IgD-negative memory B cell (primary cell): Measurements from ENCODE around the gene ANKRD39. TPM values are rescaled to one million over a fixed set of nuclear protein-coding genes. Genes with fewer than 3 reads are reported as not detected.
A peak's percentile ranks its signal among the peaks of the same experiment; 100 is the strongest.
"Not testable (repeated sequence)": the region's sequence is repeated elsewhere in the genome, so short reads cannot be mapped to it uniquely, and the experiment has no call there.

Experiments used
- H3K27ac Mint-ChIP-seq, 3 donors: one replicate each; pipeline ENCODE4 v1.8.0; 2020 to 2022; ENCODE audit warnings: mild to moderate bottlenecking in 3 of 3, mixed read lengths in 3 of 3, moderate library complexity in 1 of 3
- H3K27me3 Mint-ChIP-seq: one replicate; pipeline ENCODE4 v1.8.0; 2021; ENCODE audit warnings: mixed read lengths
- H3K36me3 Mint-ChIP-seq: one replicate; pipeline ENCODE4 v1.8.0; 2020; ENCODE audit warnings: mild to moderate bottlenecking, mixed read lengths
- H3K4me1 Mint-ChIP-seq, 3 donors: one replicate each; pipeline ENCODE4 v1.8.0; 2020 to 2022; ENCODE audit warnings: mixed read lengths in 3 of 3, mild to moderate bottlenecking in 1 of 3
- H3K4me3 Mint-ChIP-seq, 4 donors: one replicate each; pipeline ENCODE4 v1.8.0; 2020 to 2022; ENCODE audit warnings: mild to moderate bottlenecking in 4 of 4, mixed read lengths in 4 of 4, moderate library complexity in 3 of 4
- H3K9me3 Mint-ChIP-seq, 3 donors: one replicate each; pipeline ENCODE4 v1.8.0; 2020 to 2021; ENCODE audit warnings: mixed read lengths in 3 of 3, mild to moderate bottlenecking in 1 of 3
- polyA plus RNA-seq: library from polyadenylated mRNA; unstranded; fragments of 300-500 nt; fragmentation: Illumina TruSeq; gene quantifications from one replicate; pipeline ENCODE4 v1.2.3, GENCODE V29; 2021

Gene ANKRD39
- polyA plus RNA-seq, 1 donor from 2014 or later = 16.3 TPM

GRCh38 chr2:96891591-96892333, 33.9 kb upstream of the ANKRD39 start:
- no peak overlapping the region for H3K4me3 Mint-ChIP-seq
- no peaks in the 10 kb centered on the region for H3K27me3 Mint-ChIP-seq
- H3K27ac Mint-ChIP-seq = no peak overlapping the region
- no peaks in the 10 kb centered on the region for H3K9me3 Mint-ChIP-seq
- H3K36me3 Mint-ChIP-seq = no peaks in the 10 kb centered on the region
- peaks cover 10 to 12% (median 12%) of the 10 kb centered on the region in 3 donors for H3K4me1 Mint-ChIP-seq

DNA sequence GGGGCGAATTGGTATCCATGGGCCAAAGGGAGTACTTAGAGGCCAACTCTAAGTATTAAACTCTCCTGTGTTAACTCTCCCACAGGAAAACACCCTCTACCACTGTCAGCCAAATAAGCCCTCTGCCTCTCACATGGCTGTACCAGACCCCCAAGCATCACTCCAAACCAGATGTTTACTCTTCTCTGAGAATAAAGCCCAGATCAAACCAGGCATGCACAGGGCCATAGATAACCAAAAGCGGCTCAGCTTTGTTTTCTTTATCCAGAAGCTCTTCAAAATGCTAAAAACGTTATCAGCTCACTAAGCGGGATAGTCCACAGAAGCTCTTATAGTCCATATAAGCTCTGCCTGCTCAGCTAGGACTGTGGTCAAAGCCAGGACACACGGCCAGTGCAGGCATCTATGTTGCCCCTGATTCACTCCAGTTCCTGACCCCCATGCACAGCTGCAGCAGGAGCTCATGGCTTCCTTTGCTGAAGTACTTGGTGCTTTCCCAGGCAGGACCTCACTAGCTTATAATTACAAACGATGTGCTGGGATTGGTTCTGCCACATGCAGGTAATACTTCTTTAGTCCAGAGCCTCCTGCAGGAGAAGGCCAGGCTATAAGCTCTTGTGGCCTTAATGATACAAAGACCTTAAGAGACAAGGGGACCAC, 33.0 kb upstream of the ANKRD39 start:
- H3K9me3 Mint-ChIP-seq = no peaks in the 10 kb centered on the region
- H3K27me3 Mint-ChIP-seq = no peaks in the 10 kb centered on the region
- H3K4me3 Mint-ChIP-seq = no peak overlapping the region
- H3K36me3 Mint-ChIP-seq = no peaks in the 10 kb centered on the region
- peaks cover 10 to 12% (median 10%) of the 10 kb centered on the region in 3 donors for H3K4me1 Mint-ChIP-seq
- no peak overlapping the region for H3K27ac Mint-ChIP-seq

- H3K27me3 Mint-ChIP-seq = no peaks in the 10 kb centered on the region
- H3K36me3 Mint-ChIP-seq = no peaks in the 10 kb centered on the region
- H3K9me3 Mint-ChIP-seq = no peaks in the 10 kb centered on the region
- peak overlapping the region in 1 of 3 donors; percentile 23 for H3K27ac Mint-ChIP-seq
- no peak overlapping the region for H3K4me3 Mint-ChIP-seq
- H3K4me1 Mint-ChIP-seq = peaks cover 10 to 12% (median 10%) of the 10 kb centered on the region in 3 donors
These were observed 32.4 kb upstream of the ANKRD39 start for GRCh38 chr2:96890252-96890651.

- not testable (repeated sequence) for H3K27ac Mint-ChIP-seq, H3K27me3 Mint-ChIP-seq, H3K9me3 Mint-ChIP-seq, H3K36me3 Mint-ChIP-seq
- Mint-ChIP-seq H3K4me1 (peaks cover 10 to 12% (median 10%) of the 10 kb centered on the region in 3 donors), H3K4me3 (peak overlapping the region in 1 of 4 donors; percentile 11)
These were observed 31.7 kb upstream of the ANKRD39 start for GRCh38 chr2:96889502-96889901.

GRCh38 chr2:96888072-96889011, 30.5 kb upstream of the ANKRD39 start:
- no peaks in the 10 kb centered on the region for H3K27me3 Mint-ChIP-seq

DNA sequence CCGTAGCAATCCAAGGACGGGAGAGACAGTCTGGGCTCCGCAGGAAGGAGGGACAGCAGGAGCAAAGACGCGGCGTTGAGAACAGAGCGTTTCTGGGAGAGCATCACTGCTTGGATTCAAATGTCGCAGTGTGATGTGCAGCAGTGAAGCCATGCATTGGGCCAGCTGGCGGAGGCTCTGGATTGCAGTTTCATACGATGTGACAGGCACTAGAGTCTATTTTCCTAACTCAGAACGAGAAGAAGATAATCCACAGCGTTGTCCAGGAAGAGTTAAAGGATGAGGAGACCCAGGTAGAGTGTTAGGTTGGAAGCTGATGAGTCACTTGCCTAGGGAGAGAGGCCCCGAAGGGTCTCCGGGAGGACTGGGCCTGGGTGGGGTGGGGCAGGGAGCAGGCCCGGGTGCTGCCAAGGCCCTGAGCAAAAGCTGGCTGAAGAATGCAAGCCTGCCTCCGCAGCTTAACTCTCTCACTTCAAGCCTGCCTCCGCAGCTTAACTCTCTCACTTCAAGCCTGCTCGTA, 29.7 kb upstream of the ANKRD39 start:
- H3K9me3 Mint-ChIP-seq = no peaks in the 10 kb centered on the region
- peak overlapping the region in 1 of 3 donors; percentile 94 for H3K27ac Mint-ChIP-seq
- no peaks in the 10 kb centered on the region for H3K36me3 Mint-ChIP-seq
- no peaks in the 10 kb centered on the region for H3K27me3 Mint-ChIP-seq
- peak overlapping the region in 1 of 4 donors; percentile 80 for H3K4me3 Mint-ChIP-seq
- H3K4me1 Mint-ChIP-seq = peaks cover 10 to 12% (median 10%) of the 10 kb centered on the region in 3 donors

More at GRCh38 chr2:96888072-96889011, 30.5 kb upstream of the ANKRD39 start:
- no peaks in the 10 kb centered on the region for H3K9me3 Mint-ChIP-seq
- H3K36me3 Mint-ChIP-seq = no peaks in the 10 kb centered on the region
- peak overlapping the region in 1 of 4 donors; percentile 63 for H3K4me3 Mint-ChIP-seq
- peaks cover 10 to 12% (median 10%) of the 10 kb centered on the region in 3 donors for H3K4me1 Mint-ChIP-seq
- H3K27ac Mint-ChIP-seq = peak overlapping the region; percentile 50 to 94 (median 63)

DNA sequence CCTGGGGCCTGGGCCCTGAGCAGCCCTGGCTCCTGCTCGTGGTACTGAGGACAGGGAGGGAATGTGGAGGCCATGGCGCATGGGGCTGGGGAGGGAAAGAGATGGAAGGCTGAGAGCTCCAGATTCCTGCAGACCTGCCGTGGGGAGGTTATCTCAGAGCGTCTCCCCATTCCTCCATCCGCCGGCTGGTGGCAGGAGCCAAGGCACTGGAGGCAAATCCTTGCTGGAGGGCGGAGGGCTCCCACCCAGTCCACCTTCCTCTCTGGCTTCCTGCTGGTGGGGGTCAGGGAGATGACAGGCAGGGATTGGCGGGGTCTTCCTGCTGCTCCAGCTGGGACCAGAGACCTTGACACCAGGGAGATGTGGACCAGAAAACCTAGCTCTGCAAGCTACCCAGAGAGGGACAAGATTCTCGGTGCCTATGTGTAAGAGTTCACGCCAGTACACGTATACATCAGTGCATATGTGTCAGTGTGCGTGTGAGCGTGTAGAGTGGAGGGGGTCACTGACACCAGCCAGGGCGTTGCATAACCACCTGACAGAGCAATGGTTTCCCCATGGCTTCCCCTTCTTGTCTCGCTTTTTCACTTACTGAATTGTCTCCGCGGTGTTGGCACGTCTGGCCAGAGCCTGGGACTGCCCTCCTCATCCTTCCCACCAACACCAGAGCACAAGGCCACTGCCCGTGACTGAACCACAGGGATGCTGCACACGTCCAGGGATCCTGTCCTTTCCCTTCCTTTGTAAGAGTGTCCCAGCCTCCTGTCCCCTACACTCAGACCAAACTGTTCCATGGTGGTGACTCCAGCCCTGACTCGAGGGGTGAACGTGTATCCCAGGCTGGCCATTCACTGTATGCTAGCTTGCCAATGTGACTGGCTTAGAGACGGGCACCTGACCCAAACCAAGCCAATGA, 27.9 kb upstream of the ANKRD39 start:
- Mint-ChIP-seq H3K27ac (peak overlapping the region in 1 of 3 donors; percentile 73), H3K4me1 (peaks cover 10 to 12% (median 10%) of the 10 kb centered on the region in 3 donors), H3K27me3 (peaks cover 2% of the 10 kb centered on the region), H3K4me3 (no peak overlapping the region), H3K36me3 (no peaks in the 10 kb centered on the region), H3K9me3 (no peaks in the 10 kb centered on the region)

- Mint-ChIP-seq H3K4me1 (peaks cover 10 to 12% (median 10%) of the 10 kb centered on the region in 3 donors), H3K36me3 (no peaks in the 10 kb centered on the region), H3K4me3 (no peak overlapping the region), H3K27ac (no peak overlapping the region), H3K27me3 (peaks cover 4% of the 10 kb centered on the region), H3K9me3 (no peaks in the 10 kb centered on the region)
These were observed 26.7 kb upstream of the ANKRD39 start for GRCh38 chr2:96884299-96885094.

- Mint-ChIP-seq H3K27ac (no peak overlapping the region), H3K36me3 (no peaks in the 10 kb centered on the region)
These were observed 25.5 kb upstream of the ANKRD39 start for GRCh38 chr2:96883306-96883705.

DNA sequence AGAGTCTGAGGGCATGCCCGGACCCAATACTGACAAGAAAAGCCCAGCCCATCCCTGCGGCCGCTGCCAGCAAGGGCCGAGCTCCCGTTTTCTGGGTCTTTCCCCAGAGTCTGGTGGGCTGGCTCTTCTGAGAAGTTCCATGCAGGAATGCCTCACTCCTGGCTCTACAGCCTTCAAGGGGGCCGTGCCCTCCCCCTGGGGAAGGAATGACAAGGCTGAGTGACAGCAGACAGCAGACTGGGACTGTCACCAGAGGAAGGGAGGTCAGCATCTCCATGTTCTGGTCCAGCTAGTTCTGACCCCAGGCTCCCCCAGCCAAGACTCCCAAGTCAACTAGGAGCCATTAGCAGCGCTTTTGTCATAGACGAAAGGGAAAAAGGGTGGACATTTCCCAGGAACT, 25.1 kb upstream of the ANKRD39 start:
- Mint-ChIP-seq H3K9me3 (no peaks in the 10 kb centered on the region), H3K36me3 (no peaks in the 10 kb centered on the region), H3K4me3 (no peak overlapping the region), H3K27ac (no peak overlapping the region), H3K4me1 (peaks cover 4 to 6% (median 5%) of the 10 kb centered on the region in 3 donors), H3K27me3 (peaks cover 7% of the 10 kb centered on the region)

More at GRCh38 chr2:96883306-96883705, 25.5 kb upstream of the ANKRD39 start:
- no peaks in the 10 kb centered on the region for H3K9me3 Mint-ChIP-seq
- H3K4me3 Mint-ChIP-seq = no peak overlapping the region
- peaks cover 5% of the 10 kb centered on the region for H3K27me3 Mint-ChIP-seq
- H3K4me1 Mint-ChIP-seq = peaks cover 8 to 10% (median 8%) of the 10 kb centered on the region in 3 donors

DNA sequence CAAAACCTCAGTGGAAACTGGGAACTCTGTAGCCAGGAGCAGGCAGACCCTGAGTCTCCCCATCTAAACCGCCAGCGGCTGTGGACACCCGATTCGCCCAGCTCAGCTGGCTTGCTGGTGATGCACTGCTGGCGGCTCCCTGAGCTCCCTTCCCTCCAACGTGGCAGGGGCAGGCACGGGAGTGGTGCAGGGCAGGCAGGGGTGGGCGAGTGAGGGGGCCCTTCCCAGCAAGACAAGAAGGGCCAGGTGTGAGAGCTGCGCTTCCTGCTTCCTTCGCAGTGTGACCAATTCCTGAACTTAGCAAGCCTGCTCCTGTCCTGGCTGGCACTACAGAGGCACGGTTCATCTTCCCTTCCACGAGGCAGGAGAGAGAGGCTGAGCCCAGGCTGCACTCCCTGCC, 24.4 kb upstream of the ANKRD39 start:
- Mint-ChIP-seq H3K36me3 (no peaks in the 10 kb centered on the region), H3K27ac (no peak overlapping the region), H3K9me3 (no peaks in the 10 kb centered on the region), H3K27me3 (peaks cover 8% of the 10 kb centered on the region), H3K4me1 (peaks cover 0 to 2% (median under 1%) of the 10 kb centered on the region in 3 donors), H3K4me3 (no peak overlapping the region)

DNA sequence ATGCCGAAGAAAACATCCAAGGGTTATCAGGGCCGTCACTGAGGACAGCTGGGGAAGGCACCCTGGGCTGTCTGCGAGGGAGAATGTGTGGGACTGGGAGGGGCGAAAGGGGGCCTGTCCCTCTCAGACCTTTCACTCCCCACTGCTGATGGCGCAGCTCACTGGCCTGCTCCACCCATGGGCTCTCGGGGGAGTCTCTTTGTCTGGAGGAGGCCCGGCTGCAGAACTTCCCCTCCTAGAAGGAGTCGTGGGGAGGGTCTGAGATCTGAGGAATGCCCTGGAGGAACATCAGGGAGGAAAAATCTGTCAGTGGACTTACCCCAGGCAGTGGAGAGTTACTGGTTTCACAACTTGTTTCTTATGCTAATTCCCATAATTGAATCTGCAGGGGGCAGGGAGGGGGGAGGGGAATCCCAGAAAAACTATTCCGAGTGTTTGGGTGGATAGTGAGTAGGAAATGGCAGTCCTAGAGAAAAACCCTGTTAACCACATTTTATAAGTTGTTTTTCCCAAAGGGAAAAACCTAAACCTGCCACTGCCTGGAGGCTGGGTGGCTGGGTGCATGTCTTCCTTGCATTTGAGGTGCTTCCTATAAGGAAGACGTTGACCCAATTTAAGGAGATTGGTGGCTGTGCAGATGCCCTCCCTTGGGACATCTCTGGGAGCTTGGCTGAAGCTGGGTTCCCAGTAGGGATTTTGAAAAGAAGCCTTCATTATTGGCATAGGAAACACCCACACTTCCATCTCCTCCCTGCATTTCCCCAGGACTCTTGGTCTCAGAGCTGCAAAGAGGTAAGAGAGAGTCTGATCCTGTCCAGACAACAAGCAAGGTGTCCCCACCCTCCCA, 23.8 kb upstream of the ANKRD39 start:
- H3K4me3 Mint-ChIP-seq = no peak overlapping the region
- H3K27me3 Mint-ChIP-seq = peaks cover 8% of the 10 kb centered on the region
- H3K36me3 Mint-ChIP-seq = no peaks in the 10 kb centered on the region
- H3K9me3 Mint-ChIP-seq = no peaks in the 10 kb centered on the region
- H3K27ac Mint-ChIP-seq = no peak overlapping the region
- H3K4me1 Mint-ChIP-seq = no peaks in the 10 kb centered on the region
